ENCODE results near the gene ZNF776.
"Not testable (repeated sequence)": the region's sequence is repeated elsewhere in the genome, so short reads cannot be mapped to it uniquely, and the experiment has no call there.

DNA sequence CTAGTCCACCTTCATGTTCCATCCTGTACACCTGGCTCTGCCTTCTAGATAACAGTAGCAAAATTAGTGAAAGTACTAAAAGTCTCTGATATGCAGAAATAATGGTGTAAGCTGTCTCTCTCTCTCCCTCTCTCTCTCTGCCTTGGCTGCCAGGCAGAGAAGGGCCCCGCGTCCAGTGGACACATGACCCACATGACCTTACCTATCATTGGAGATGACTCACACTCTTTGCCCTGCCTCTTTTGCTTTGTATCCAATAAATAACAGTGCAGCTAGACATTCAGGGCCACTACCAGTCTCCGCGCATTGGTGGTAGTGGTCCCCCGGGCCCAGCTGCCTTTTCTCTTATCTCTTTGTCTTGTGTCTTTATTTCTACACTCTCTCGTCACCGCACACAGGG is 7.8 kb upstream of the ZNF776 start:
- not testable (repeated sequence) for TF ChIP-seq FOXK2 (IDR thresholded peaks at IDR 0.05); FOXA1 (IDR thresholded peaks at IDR 0.05); FOXM1 (IDR thresholded peaks at IDR 0.05; ENCODE audit: borderline replicate concordance); SP1 (IDR thresholded peaks at IDR 0.05); CTBP1 (IDR thresholded peaks at IDR 0.05; ENCODE audit: borderline replicate concordance); HDGF (IDR thresholded peaks at IDR 0.05; ENCODE audit: borderline replicate concordance)
- TF ChIP-seq, protein P1, sequence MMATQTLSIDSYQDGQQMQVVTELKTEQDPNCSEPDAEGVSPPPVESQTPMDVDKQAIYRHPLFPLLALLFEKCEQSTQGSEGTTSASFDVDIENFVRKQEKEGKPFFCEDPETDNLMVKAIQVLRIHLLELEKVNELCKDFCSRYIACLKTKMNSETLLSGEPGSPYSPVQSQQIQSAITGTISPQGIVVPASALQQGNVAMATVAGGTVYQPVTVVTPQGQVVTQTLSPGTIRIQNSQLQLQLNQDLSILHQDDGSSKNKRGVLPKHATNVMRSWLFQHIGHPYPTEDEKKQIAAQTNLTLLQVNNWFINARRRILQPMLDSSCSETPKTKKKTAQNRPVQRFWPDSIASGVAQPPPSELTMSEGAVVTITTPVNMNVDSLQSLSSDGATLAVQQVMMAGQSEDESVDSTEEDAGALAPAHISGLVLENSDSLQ (IDR thresholded peaks at IDR 0.05): not testable (repeated sequence)
